MCF 10A (cell line): Measurements from ENCODE around the gene PTGS1. TPM values are rescaled to one million over a fixed set of nuclear protein-coding genes. Genes with fewer than 3 reads are reported as not detected.

Experiments used
- BruUV-seq: library from RNA; stranded (reverse); fragments of 400-500 nt; replicated peaks from 2 replicates; lab custom pipeline; 2021; lab: Mats Ljungman, UMichigan
- CTCF ChIA-PET: fragments of 300-600 bp; sonication (Branson Sonifier 250); formaldehyde crosslinking; extraction: SDS; loops from one replicate; lab custom pipeline; 2021; ENCODE audit warnings: antibody characterized with exemption, inconsistent platforms; lab: Yijun Ruan, JAX
- POLR2A ChIA-PET: fragments of 300-600, 350-650 bp; sonication (Branson Sonifier 250); formaldehyde crosslinking; extraction: SDS; loops from one replicate; lab custom pipeline; 2020; ENCODE audit warnings: antibody characterized with exemption, inconsistent platforms; lab: Yijun Ruan, JAX
- DNase-seq: peaks from one replicate; pipeline ENCODE4 v3.0.0-alpha.2; 2018; ENCODE audit not compliant: unreplicated experiment
- H3K27ac Mint-ChIP-seq: one replicate; pipeline ENCODE4 v1.8.0; 2022; ENCODE audit warnings: mild to moderate bottlenecking, low read depth, mixed read lengths; ENCODE audit not compliant: unreplicated experiment
- H3K27me3 Mint-ChIP-seq: one replicate; pipeline ENCODE4 v1.8.0; 2022; ENCODE audit warnings: mixed read lengths; ENCODE audit not compliant: insufficient read depth, unreplicated experiment
- H3K36me3 Mint-ChIP-seq: one replicate; pipeline ENCODE4 v1.8.0; 2022; ENCODE audit warnings: mild to moderate bottlenecking, moderate library complexity, mixed read lengths; ENCODE audit not compliant: insufficient read depth, unreplicated experiment
- H3K4me1 Mint-ChIP-seq: one replicate; pipeline ENCODE4 v1.8.0; 2022; ENCODE audit warnings: mixed read lengths; ENCODE audit not compliant: insufficient read depth, unreplicated experiment
- H3K4me3 Mint-ChIP-seq: one replicate; pipeline ENCODE4 v1.8.0; 2022; ENCODE audit warnings: mild to moderate bottlenecking, moderate library complexity, mixed read lengths; ENCODE audit not compliant: unreplicated experiment
- H3K9me3 Mint-ChIP-seq: one replicate; pipeline ENCODE4 v1.8.0; 2022; ENCODE audit warnings: mixed read lengths; ENCODE audit not compliant: unreplicated experiment
- intact Hi-C: fragments of 100-400 bp; cut with micrococcal nuclease; formaldehyde crosslinking; loops from 2 replicates; pipeline ENCODE4 v1.14.1; 2022
- total RNA-seq: library from RNA; stranded (reverse); gene quantifications from 2 replicates; pipeline ENCODE4 v1.2.3, GENCODE V29; 2022
- TF ChIP-seq, protein P1 (sequence below): fragments of 200-600 bp; IDR thresholded peaks from one replicate; pipeline ENCODE4 v1.8.0; 2022; ENCODE audit warnings: antibody characterized with exemption, mild to moderate bottlenecking; ENCODE audit not compliant: unreplicated experiment

Gene PTGS1
- total RNA-seq, 1 experiment from 2014 or later, result 0.70 TPM

DNA sequence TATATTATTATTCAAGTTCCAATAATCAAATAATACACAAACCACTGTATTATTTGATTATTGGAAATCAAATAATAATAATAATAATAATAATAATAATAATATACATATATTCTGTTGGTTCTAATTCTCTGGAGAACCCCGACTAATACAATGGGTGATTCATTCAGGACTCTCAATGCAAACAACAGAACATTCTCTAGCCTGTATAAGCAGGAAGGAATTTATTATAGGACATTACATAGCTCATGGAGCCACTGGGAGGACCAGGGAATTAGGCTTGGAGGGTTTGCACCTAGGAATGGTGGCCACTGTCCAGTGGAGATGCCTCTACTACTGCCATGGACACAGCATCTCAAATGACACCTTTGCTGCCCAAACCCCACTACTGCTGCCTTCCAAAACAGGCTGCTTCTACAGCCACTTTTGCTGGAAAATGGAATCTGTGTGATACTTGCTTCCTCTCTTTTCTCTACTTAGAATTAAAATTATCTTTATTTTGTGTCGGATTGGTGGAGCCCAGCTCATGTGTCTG is 25.9 kb downstream of the PTGS1 start:
- no peak for DNase-seq
- TF ChIP-seq, protein P1, sequence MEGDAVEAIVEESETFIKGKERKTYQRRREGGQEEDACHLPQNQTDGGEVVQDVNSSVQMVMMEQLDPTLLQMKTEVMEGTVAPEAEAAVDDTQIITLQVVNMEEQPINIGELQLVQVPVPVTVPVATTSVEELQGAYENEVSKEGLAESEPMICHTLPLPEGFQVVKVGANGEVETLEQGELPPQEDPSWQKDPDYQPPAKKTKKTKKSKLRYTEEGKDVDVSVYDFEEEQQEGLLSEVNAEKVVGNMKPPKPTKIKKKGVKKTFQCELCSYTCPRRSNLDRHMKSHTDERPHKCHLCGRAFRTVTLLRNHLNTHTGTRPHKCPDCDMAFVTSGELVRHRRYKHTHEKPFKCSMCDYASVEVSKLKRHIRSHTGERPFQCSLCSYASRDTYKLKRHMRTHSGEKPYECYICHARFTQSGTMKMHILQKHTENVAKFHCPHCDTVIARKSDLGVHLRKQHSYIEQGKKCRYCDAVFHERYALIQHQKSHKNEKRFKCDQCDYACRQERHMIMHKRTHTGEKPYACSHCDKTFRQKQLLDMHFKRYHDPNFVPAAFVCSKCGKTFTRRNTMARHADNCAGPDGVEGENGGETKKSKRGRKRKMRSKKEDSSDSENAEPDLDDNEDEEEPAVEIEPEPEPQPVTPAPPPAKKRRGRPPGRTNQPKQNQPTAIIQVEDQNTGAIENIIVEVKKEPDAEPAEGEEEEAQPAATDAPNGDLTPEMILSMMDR, result no peak
- no TSS peak for BruUV-seq
- Mint-ChIP-seq H3K4me3 (no peak overlapping the region), H3K36me3 (no peaks in the 10 kb centered on the region), H3K27me3 (no peaks in the 10 kb centered on the region), H3K4me1 (peaks cover 11% of the 10 kb centered on the region), H3K9me3 (no peaks in the 10 kb centered on the region), H3K27ac (no peak overlapping the region)
- CTCF ChIA-PET, result interaction anchor here (0.5 to 1.6 kb wide), 3 partner anchors 11 to 274 kb away, joined by 3 to 4 read pairs (median 3); no protein-coding TSS in a partner anchor
- intact Hi-C loops, result no loop called here
- POLR2A ChIA-PET, result no interaction called here

DNA sequence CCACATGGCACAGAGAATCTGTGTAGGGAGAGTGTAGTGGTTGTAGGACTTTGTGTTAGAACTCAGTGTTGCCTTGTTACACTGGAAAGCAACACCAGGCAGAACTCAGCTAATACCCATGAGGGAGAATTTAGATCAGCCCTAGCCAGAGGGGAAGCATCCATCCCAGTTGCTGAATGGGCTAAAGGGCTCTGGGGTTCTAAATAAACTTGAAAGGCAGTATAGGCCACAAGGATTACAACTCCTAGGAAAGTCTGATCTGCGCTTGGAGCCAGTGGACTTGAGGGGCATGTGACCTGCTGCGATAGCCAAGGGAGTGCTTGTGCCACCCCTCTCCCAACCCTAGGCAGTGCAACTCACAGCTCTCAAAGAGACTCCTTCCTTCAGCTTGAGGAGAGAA is 26.9 kb downstream of the PTGS1 start:
- intact Hi-C loops, result no loop called here
- Mint-ChIP-seq H3K9me3 (no peaks in the 10 kb centered on the region), H3K4me3 (no peak overlapping the region), H3K4me1 (peaks cover 18% of the 10 kb centered on the region), H3K27ac (no peak overlapping the region), H3K27me3 (no peaks in the 10 kb centered on the region), H3K36me3 (no peaks in the 10 kb centered on the region)
- no peak for DNase-seq
- TF ChIP-seq, protein P1, result no peak
- ChIA-PET POLR2A (interaction anchor here (1.0 kb wide), 1 partner anchor 18 kb away, joined by 4 read pairs; no protein-coding TSS in a partner anchor), CTCF (interaction anchor here (0.5 to 1.4 kb wide), 4 partner anchors 273 to 403 kb away, joined by 3 to 4 read pairs (median 4); no protein-coding TSS in a partner anchor)
- BruUV-seq, result no TSS peak

DNA sequence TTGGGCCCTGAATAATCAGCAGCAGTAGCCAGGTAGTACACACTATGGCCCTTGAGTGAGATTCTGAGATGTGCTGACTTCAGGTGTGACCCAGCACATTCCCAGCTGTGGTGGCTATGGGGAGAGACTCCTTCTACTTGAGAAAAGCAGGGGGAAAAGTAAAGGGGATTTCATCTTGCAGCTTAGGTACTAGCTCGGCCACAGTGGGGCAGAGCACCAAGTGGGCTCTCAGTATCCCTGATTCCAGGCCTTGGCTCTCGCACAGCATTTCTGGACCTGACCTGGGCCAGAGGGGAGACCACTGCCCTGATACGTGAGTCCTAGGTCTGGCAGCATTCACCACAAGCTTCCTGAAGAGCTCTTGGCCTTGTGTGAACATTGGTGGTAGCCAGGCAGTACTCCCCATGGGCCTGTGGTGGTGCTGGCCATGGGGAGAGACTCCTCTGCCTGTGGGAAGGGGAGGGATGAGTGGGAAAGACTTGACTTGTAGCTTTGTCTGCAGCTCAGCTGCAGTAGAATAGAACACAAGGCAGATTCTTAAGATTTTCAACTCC is 27.6 kb downstream of the PTGS1 start:
- Mint-ChIP-seq H3K4me1 (peaks cover 21% of the 10 kb centered on the region), H3K27ac (no peak overlapping the region), H3K27me3 (no peaks in the 10 kb centered on the region), H3K4me3 (no peak overlapping the region), H3K9me3 (no peaks in the 10 kb centered on the region), H3K36me3 (no peaks in the 10 kb centered on the region)
- DNase-seq, result no peak
- ChIA-PET POLR2A (interaction anchor here (1.0 to 1.1 kb wide), 2 partner anchors 17 to 25 kb away, joined by 3 to 4 read pairs; no protein-coding TSS in a partner anchor), CTCF (interaction anchor here (0.5 to 0.9 kb wide), 3 partner anchors 66 to 389 kb away, joined by 3 to 4 read pairs (median 4); no protein-coding TSS in a partner anchor)
- intact Hi-C loops, result no loop called here
- no TSS peak for BruUV-seq
- TF ChIP-seq, protein P1, result no peak

DNA sequence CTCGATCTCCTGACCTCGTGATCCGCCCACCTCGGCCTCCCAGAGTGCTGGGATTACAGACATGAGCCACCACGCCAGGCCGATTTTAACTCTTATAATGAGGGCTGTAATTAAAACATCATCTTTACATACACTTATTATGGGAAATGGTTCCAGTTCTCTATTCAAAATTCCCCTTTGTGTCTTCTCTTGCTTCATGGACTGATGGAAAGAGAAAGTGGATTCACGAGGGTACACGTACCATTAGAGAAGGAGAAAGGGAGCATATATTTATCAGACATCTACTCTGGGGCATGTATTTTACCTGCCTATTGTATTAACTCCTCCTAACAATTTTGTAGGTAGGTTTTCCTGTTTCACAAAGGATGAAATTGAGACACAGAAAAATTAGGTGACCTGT is 31.1 kb downstream of the PTGS1 start:
- no peak overlapping the region for H3K4me3 Mint-ChIP-seq
- H3K27ac Mint-ChIP-seq, result no peak overlapping the region
- TF ChIP-seq, protein P1, result no peak
- no peaks in the 10 kb centered on the region for H3K9me3 Mint-ChIP-seq
- DNase-seq, result no peak
- no TSS peak for BruUV-seq
- CTCF ChIA-PET, result interaction anchor here (0.6 kb wide), 1 partner anchor 284 kb away, joined by 3 read pairs; no protein-coding TSS in a partner anchor
- POLR2A ChIA-PET, result no interaction called here
- intact Hi-C loops, result no loop called here
- no peaks in the 10 kb centered on the region for H3K27me3 Mint-ChIP-seq
- H3K36me3 Mint-ChIP-seq, result no peaks in the 10 kb centered on the region
- H3K4me1 Mint-ChIP-seq, result peaks cover 10% of the 10 kb centered on the region
